ENCODE measurements around the gene SERPING1. TPM values are rescaled to one million over a fixed set of nuclear protein-coding genes. Genes with fewer than 3 reads are reported as not detected.

Gene SERPING1
- polyA plus RNA-seq (ENCODE audit: insufficient read length in 10 of 10) = 100 to 1,000 TPM in 5 of 10 donors, 10 to 100 TPM in 5; 79.3 to 123 (median 102) TPM
- long read RNA-seq, donor 1, transcript SERPING1-209 (2 exons, 908 nt) = minor isoform, 7 of 62 reads
- long read RNA-seq, donor 1, transcript SERPING1-201 (8 exons, 2,002 nt) = major isoform, 8 of 62 reads
- long read RNA-seq, donor 1, partial matches to known transcripts = 44 of 62 reads
- long read RNA-seq, donor 1, other reads (novel, unspliced or antisense) = 0 of 62 reads
- long read RNA-seq, donor 2, transcript SERPING1-201 (8 exons, 2,002 nt) = major isoform, 5 of 51 reads
- long read RNA-seq, donor 2, partial matches to known transcripts = 41 of 51 reads
- long read RNA-seq, donor 2, other reads (novel, unspliced or antisense) = 0 of 51 reads
- long read RNA-seq, donor 3 = 0 reads
- long read RNA-seq, donor 4, transcript SERPING1-201 (8 exons, 2,002 nt) = major isoform, 17 of 80 reads
- long read RNA-seq, donor 4, transcript SERPING1-209 (2 exons, 908 nt) = minor isoform, 8 of 80 reads
- long read RNA-seq, donor 4, partial matches to known transcripts = 53 of 80 reads
- long read RNA-seq, donor 4, other reads (novel, unspliced or antisense) = 0 of 80 reads
- long read RNA-seq, donor 5, transcript SERPING1-201 (8 exons, 2,002 nt) = major isoform, 11 of 265 reads
- long read RNA-seq, donor 5, transcript SERPING1-209 (2 exons, 908 nt) = minor isoform, 9 of 265 reads
- long read RNA-seq, donor 5, transcript SERPING1-210 (6 exons, 1,004 nt) = minor isoform, 6 of 265 reads
- long read RNA-seq, donor 5, partial matches to known transcripts = 239 of 265 reads
- long read RNA-seq, donor 5, other reads (novel, unspliced or antisense) = 0 of 265 reads
- long read RNA-seq, donor 6, transcript SERPING1-209 (2 exons, 908 nt) = minor isoform, 6 of 97 reads
- long read RNA-seq, donor 6, transcript SERPING1-201 (8 exons, 2,002 nt) = major isoform, 15 of 97 reads
- long read RNA-seq, donor 6, partial matches to known transcripts = 73 of 97 reads
- long read RNA-seq, donor 6, other reads (novel, unspliced or antisense) = 0 of 97 reads
- long read RNA-seq, donor 7, transcript SERPING1-209 (2 exons, 908 nt) = minor isoform, 5 of 58 reads
- long read RNA-seq, donor 7, transcript SERPING1-201 (8 exons, 2,002 nt) = major isoform, 7 of 58 reads
- long read RNA-seq, donor 7, partial matches to known transcripts = 45 of 58 reads
- long read RNA-seq, donor 7, other reads (novel, unspliced or antisense) = 0 of 58 reads
- long read RNA-seq, donor 8, partial matches to known transcripts = 60 of 65 reads
- long read RNA-seq, donor 8, other reads (novel, unspliced or antisense) = 0 of 65 reads
- long read RNA-seq, donor 9, partial matches to known transcripts = 35 of 39 reads
- long read RNA-seq, donor 9, other reads (novel, unspliced or antisense) = 0 of 39 reads

GRCh38 chr11:57597461-57597915 lies at the start of gene SERPING1:
Gene SERPING1 (plus strand): TSS chr11:57597685. CDS start chr11:57598271, 586 bp downstream.
- DNase-seq = peak; percentile 33 to 86 (median 75)

- no peak for DNase-seq
These were observed 49.6 kb upstream of the SERPING1 start for GRCh38 chr11:57547854-57548377.

GRCh38 chr11:57549983-57550382 lies 47.5 kb upstream of the SERPING1 start:
- DNase-seq = no peak

GRCh38 chr11:57551941-57552340 lies 45.5 kb upstream of the SERPING1 start:
- no peak for DNase-seq

GRCh38 chr11:57552479-57552878 lies 45.0 kb upstream of the SERPING1 start:
- DNase-seq = no peak

- DNase-seq = no peak
These were observed 42.1 kb upstream of the SERPING1 start for GRCh38 chr11:57555393-57555792.

GRCh38 chr11:57556041-57556440 lies 41.4 kb upstream of the SERPING1 start:
- no peak for DNase-seq

- DNase-seq = no peak
These were observed 37.3 kb upstream of the SERPING1 start for GRCh38 chr11:57560146-57560545.

- DNase-seq = no peak
These were observed 34.9 kb upstream of the SERPING1 start for GRCh38 chr11:57562596-57562995.

GRCh38 chr11:57566005-57566904 lies 31.2 kb upstream of the SERPING1 start:
- DNase-seq = peak; percentile 43 to 69 (median 54)

- peak; percentile 6 to 75 (median 30) for DNase-seq
These were observed 30.5 kb upstream of the SERPING1 start for GRCh38 chr11:57566905-57567514.

GRCh38 chr11:57567515-57568329 lies 29.8 kb upstream of the SERPING1 start, which contains the start of gene UBE2L6:
Gene UBE2L6 (minus strand): TSS chr11:57567672. CDS start chr11:57567611, 61 bp downstream.
- peak; percentile 33 to 94 (median 63) for DNase-seq

- DNase-seq = peak in 2 of 3 donors; percentile 76 to 88
These were observed 29.1 kb upstream of the SERPING1 start for GRCh38 chr11:57568330-57568766.

- no peak for DNase-seq
These were observed 25.9 kb upstream of the SERPING1 start for GRCh38 chr11:57571606-57572005.

GRCh38 chr11:57574061-57574460 lies 23.4 kb upstream of the SERPING1 start:
- DNase-seq = no peak

GRCh38 chr11:57584341-57584740 lies 13.1 kb upstream of the SERPING1 start:
- DNase-seq = no peak

- DNase-seq = no peak
These were observed 12.2 kb upstream of the SERPING1 start for GRCh38 chr11:57585301-57585700.

GRCh38 chr11:57586711-57587245 lies 10.7 kb upstream of the SERPING1 start:
- DNase-seq = no peak
